SK-N-MC (cell line): ENCODE measurements around the gene PSTK.

ENCODE experiments used
- DNase-seq: peaks from one replicate; pipeline ENCODE4 v3.0.0-alpha.2; 2011; ENCODE audit warnings: low read depth, low spot score
- H3K27ac ChIP-seq: fragments of 200-600 bp; sonication (generic); 2 replicates; pipeline ENCODE4 v1.5.1; 2016; ENCODE audit warnings: mixed run types
- H3K36me3 ChIP-seq: fragments of 200-600 bp; sonication (generic); 2 replicates; pipeline ENCODE4 v1.6.1; 2017; ENCODE audit warnings: antibody characterized with exemption, low read length, mixed read lengths; ENCODE audit not compliant: insufficient read depth
- H3K4me3 ChIP-seq: fragments of 200-600 bp; sonication (generic); 2 replicates; pipeline ENCODE4 v1.5.1; 2016
- H3K9ac ChIP-seq: fragments of 200-600 bp; sonication (generic); 2 replicates; pipeline ENCODE4 v1.8.0; 2017; ENCODE audit warnings: mixed run types, mixed read lengths; ENCODE audit not compliant: insufficient read length
- H3K9me3 ChIP-seq: fragments of 200-600 bp; sonication (generic); 2 replicates; pipeline ENCODE4 v1.6.1; 2017; ENCODE audit warnings: low read depth, mild to moderate bottlenecking, antibody characterized with exemption, low read length, moderate library complexity, mixed read lengths
- EZH2 ChIP-seq: fragments of 200-600 bp; sonication (generic); IDR thresholded peaks from one replicate; pipeline ENCODE4 v1.6.1; 2017; ENCODE audit warnings: antibody characterized with exemption
- FOXP2 ChIP-seq: optimal IDR thresholded peaks from 2 replicates; pipeline ENCODE3; 2011; ENCODE audit warnings: mild to moderate bottlenecking, moderate library complexity; ENCODE audit not compliant: insufficient read depth; ENCODE audit errors: extremely low read length, control extremely low read depth
- POLR2AphosphoS5 ChIP-seq: IDR thresholded peaks from 2 replicates; pipeline ENCODE4 v1.6.1; 2012; ENCODE audit warnings: mild to moderate bottlenecking, low read depth, low read length, borderline replicate concordance

PSTK gene

GRCh38 chr10:123038782-123039631, 58.8 kb downstream of the PSTK start:
- Histone ChIP-seq H3K36me3 (no peaks in the 10 kb centered on the region), H3K27ac (no peak overlapping the region), H3K9me3 (no peaks in the 10 kb centered on the region), H3K9ac (no peak overlapping the region), H3K4me3 (no peak overlapping the region)
- DNase-seq: no peak
- TF ChIP-seq EZH2: no peak
- TF ChIP-seq POLR2AphosphoS5: no peak
- TF ChIP-seq FOXP2: no peak

- no peak for TF ChIP-seq EZH2
- TF ChIP-seq POLR2AphosphoS5: no peak
- TF ChIP-seq FOXP2: no peak
- Histone ChIP-seq H3K36me3 (no peaks in the 10 kb centered on the region), H3K9me3 (no peaks in the 10 kb centered on the region), H3K9ac (no peak overlapping the region), H3K27ac (no peak overlapping the region), H3K4me3 (no peak overlapping the region)
- no peak for DNase-seq
Measured at GRCh38 chr10:123039632-123039930, 59.4 kb downstream of the PSTK start.
